Sigmoid colon (tissue), 4 donors: ENCODE measurements around the gene USO1.

Source experiments
- CTCF ChIP-seq, 4 experiments: fragments of 450-650 bp in 3 of 4; fragments of 200-600 bp in 1 of 4; IDR thresholded peaks; one replicate each; pipeline ENCODE4 v1.5.1; 2016 to 2019; ENCODE audit warnings: antibody characterized with exemption in 4 of 4, mild to moderate bottlenecking in 3 of 4, moderate library complexity in 2 of 4
- EP300 ChIP-seq, 4 donors: sonication (generic); formaldehyde crosslinking; IDR thresholded peaks; one replicate each; pipeline ENCODE4 v1.6.1; 2017; ENCODE audit warnings: antibody characterized with exemption in 4 of 4
- POLR2A ChIP-seq, 2 donors: fragments of 450-650 bp; IDR thresholded peaks; one replicate each; pipeline ENCODE4 v1.6.1; 2016; ENCODE audit warnings: antibody characterized with exemption in 2 of 2, mild to moderate bottlenecking in 2 of 2, moderate library complexity in 2 of 2
- POLR2AphosphoS5 ChIP-seq, 4 donors: sonication (generic); formaldehyde crosslinking; IDR thresholded peaks; one replicate each; pipeline ENCODE4 v1.6.1; 2017; ENCODE audit warnings: antibody characterized with exemption in 4 of 4

GRCh38 chr4:75723163-75724065, 963 bp upstream of the USO1 start:
- TF ChIP-seq POLR2AphosphoS5 (IDR thresholded peaks at IDR 0.05) (peak in 1 of 4 donors; percentile 5), POLR2A (IDR thresholded peaks at IDR 0.05) (no peak), CTCF (IDR thresholded peaks at IDR 0.05) (no peak), EP300 (IDR thresholded peaks at IDR 0.05) (no peak)
